ENCODE data around the gene DTL. TPM values are rescaled to one million over a fixed set of nuclear protein-coding genes. Genes with fewer than 3 reads are reported as not detected.
A peak's percentile ranks its signal among the peaks of the same experiment; 100 is the strongest.

The DTL gene
- total RNA-seq, 2 experiments from 2014 or later: 86.2 to 97.2 TPM

DNA sequence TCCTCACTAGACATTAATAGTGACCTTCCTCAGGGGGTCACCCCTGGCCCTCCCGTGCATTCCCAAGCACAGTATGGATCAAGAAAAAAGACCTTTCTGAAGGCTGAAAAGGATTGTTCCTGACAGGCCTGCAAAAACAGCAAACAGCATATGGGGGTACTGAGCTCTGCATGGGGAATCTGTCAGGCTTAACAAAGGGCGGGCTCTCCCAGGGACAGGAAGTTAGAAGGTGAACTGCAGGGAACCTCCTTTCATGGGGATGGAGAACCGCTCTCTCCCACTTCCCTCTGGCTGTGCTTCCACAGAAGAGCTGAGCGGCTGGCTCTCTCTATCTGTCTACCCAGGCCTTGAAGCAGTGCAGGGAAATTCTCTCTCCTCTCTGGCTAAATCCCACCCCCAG is 91.7 kb downstream of the DTL start:
- ATAC-seq (no peak), DNase-seq (no peak)
- peaks cover 34% of the 10 kb centered on the region for H3K36me3 Mint-ChIP-seq
- H3K4me3 Mint-ChIP-seq: no peak overlapping the region
- peaks cover 7% of the 10 kb centered on the region for H3K4me1 Mint-ChIP-seq
- H3K9me3 Mint-ChIP-seq (ENCODE audit: low read depth): no peaks in the 10 kb centered on the region
- no peaks in the 10 kb centered on the region for H3K27me3 Mint-ChIP-seq
- CTCF ChIA-PET: no interaction called here
- H3K27ac Mint-ChIP-seq: no peak overlapping the region

GRCh38 chr1:212129781-212130180 is 94.2 kb downstream of the DTL start:
- peaks cover 6% of the 10 kb centered on the region for H3K4me1 Mint-ChIP-seq
- H3K4me3 Mint-ChIP-seq: no peak overlapping the region
- no peaks in the 10 kb centered on the region for H3K27me3 Mint-ChIP-seq
- no peak overlapping the region for H3K27ac Mint-ChIP-seq
- DNase-seq (no peak), ATAC-seq (no peak)
- CTCF ChIA-PET: interaction anchor here (1.2 kb wide), 1 partner anchor 135 kb away, joined by 3 read pairs; no protein-coding TSS in a partner anchor
- peaks cover 46% of the 10 kb centered on the region for H3K36me3 Mint-ChIP-seq
- H3K9me3 Mint-ChIP-seq (ENCODE audit: low read depth): no peaks in the 10 kb centered on the region

GRCh38 chr1:212132025-212132424 is 96.5 kb downstream of the DTL start:
- CTCF ChIA-PET: interaction anchor here (1.0 kb wide), 1 partner anchor 324 kb away, joined by 3 read pairs; no protein-coding TSS in a partner anchor
- Mint-ChIP-seq H3K27me3 (no peaks in the 10 kb centered on the region), H3K4me3 (no peak overlapping the region), H3K4me1 (no peaks in the 10 kb centered on the region), H3K9me3 (ENCODE audit: low read depth) (no peaks in the 10 kb centered on the region), H3K36me3 (peaks cover 49% of the 10 kb centered on the region), H3K27ac (no peak overlapping the region)
- ATAC-seq (peak; percentile 33), DNase-seq (no peak)

- H3K4me1 Mint-ChIP-seq: no peaks in the 10 kb centered on the region
- peaks cover 43% of the 10 kb centered on the region for H3K36me3 Mint-ChIP-seq
Measured at GRCh38 chr1:212133319-212133718, 97.8 kb downstream of the DTL start.

GRCh38 chr1:212135166-212135565 is 99.6 kb downstream of the DTL start:
- CTCF ChIA-PET: no interaction called here
- Mint-ChIP-seq H3K4me3 (no peak overlapping the region), H3K9me3 (ENCODE audit: low read depth) (no peaks in the 10 kb centered on the region), H3K27ac (no peak overlapping the region), H3K27me3 (no peaks in the 10 kb centered on the region), H3K36me3 (peaks cover 33% of the 10 kb centered on the region), H3K4me1 (no peaks in the 10 kb centered on the region)
- DNase-seq (no peak), ATAC-seq (no peak)

More at GRCh38 chr1:212133319-212133718, 97.8 kb downstream of the DTL start:
- DNase-seq: no peak
- H3K27me3 Mint-ChIP-seq: no peaks in the 10 kb centered on the region
- no peak overlapping the region for H3K27ac Mint-ChIP-seq
- H3K9me3 Mint-ChIP-seq (ENCODE audit: low read depth): no peaks in the 10 kb centered on the region
- no peak for ATAC-seq
- CTCF ChIA-PET: no interaction called here
- H3K4me3 Mint-ChIP-seq: no peak overlapping the region

DNA sequence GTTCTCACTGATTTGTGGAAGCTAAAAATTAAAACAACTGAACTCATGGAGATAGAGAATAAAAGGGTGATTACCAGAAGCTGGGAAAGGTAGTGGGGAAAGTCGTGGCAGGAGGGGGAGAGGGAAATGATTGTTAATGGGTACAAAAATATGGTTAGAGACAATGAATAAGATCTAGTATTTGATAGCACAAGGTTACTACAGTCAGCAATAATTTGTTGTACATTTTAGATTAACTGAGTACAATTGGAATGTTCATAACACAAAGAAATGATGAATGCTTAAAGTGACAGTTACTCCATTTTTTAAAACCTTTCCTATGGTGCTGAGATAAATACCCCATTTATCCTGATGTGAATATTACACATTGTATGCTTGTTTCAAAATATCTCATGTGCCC is 102.3 kb downstream of the DTL start:
- ATAC-seq (no peak), DNase-seq (no peak)
- CTCF ChIA-PET: no interaction called here
- H3K27ac Mint-ChIP-seq: no peak overlapping the region
- H3K36me3 Mint-ChIP-seq: peaks cover 27% of the 10 kb centered on the region
- no peaks in the 10 kb centered on the region for H3K27me3 Mint-ChIP-seq
- no peaks in the 10 kb centered on the region for H3K9me3 Mint-ChIP-seq (ENCODE audit: low read depth)
- no peaks in the 10 kb centered on the region for H3K4me1 Mint-ChIP-seq
- H3K4me3 Mint-ChIP-seq: no peak overlapping the region

DNA sequence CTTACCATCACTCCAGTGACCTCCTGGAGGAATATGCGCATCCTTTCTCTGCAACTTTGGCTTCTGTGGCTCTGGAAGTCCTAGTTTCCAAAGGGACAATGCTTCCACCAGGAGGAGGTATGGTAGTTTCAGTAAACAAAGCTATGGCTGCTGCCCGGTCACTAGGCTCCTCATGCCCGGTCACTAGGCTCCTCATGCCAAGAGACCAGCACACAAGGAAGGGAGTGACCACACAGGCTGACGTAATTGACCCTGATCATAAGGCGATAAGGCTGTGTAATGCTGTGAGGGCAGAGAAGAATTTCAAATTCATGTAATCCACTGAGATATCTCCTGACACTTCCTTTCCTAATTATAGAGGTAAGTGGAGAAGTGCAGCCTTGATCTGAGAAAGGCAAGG is 102.9 kb downstream of the DTL start:
- Mint-ChIP-seq H3K27me3 (no peaks in the 10 kb centered on the region), H3K27ac (no peak overlapping the region), H3K9me3 (ENCODE audit: low read depth) (no peaks in the 10 kb centered on the region), H3K4me1 (no peaks in the 10 kb centered on the region), H3K4me3 (no peak overlapping the region), H3K36me3 (peaks cover 21% of the 10 kb centered on the region)
- DNase-seq (no peak), ATAC-seq (no peak)
- CTCF ChIA-PET: no interaction called here

DNA sequence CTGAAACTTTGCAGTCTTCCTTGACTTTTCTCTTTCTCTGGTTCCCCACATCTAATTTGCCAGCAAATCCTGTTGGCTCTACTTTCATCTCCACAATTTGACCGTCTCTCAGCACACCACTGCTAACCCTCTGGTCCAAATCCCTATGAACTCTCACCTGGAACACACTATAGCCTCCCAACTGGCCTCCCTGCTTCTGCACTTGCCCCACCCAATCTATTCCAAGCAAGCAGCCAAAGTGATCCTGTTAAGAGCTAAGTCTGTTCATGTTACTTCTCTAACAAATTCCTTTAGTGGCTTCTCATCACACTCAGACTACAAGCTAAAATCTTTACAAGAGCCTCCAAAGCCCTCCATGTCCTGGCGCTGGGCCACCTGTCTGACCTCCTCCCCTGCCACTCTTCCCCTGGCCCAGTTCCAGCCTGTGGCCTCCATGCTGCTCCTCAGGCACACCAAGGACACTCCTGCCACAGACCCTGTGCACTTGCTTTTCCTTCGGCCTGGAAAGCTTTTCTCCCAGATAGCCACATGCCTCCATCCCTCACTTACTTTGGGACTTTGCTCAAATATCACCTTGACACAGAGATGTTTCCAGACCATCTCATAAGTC is 104.1 kb downstream of the DTL start:
- Mint-ChIP-seq H3K27ac (no peak overlapping the region), H3K4me1 (no peaks in the 10 kb centered on the region)

DNA sequence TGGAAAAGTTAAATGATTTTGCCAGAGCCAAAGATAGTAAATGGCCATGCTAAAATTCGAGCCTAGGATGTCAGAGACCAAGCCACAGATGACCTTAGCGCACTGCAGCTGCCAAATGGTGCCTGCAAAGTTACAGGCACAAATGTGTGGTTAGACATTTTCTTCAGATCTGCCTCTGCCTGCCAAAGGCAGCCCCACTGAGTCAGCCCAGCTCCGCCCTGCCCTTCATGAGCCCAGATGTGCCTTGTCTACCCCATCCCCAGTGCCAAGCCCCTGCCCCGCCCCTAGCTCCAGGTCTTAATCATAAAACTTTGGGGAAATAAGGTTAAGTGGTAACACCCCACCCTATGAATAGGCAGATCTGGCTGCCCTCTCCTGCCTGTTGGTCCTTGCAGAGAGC is 105.9 kb downstream of the DTL start:
- Mint-ChIP-seq H3K36me3 (peaks cover 11% of the 10 kb centered on the region), H3K27me3 (no peaks in the 10 kb centered on the region), H3K9me3 (ENCODE audit: low read depth) (no peaks in the 10 kb centered on the region), H3K27ac (no peak overlapping the region), H3K4me3 (no peak overlapping the region), H3K4me1 (no peaks in the 10 kb centered on the region)
- no peak for DNase-seq
- no peak for ATAC-seq
- CTCF ChIA-PET: no interaction called here

More for the DNA sequence above, 104.1 kb downstream of the DTL start:
- Mint-ChIP-seq H3K36me3 (peaks cover 18% of the 10 kb centered on the region), H3K27me3 (no peaks in the 10 kb centered on the region), H3K4me3 (no peak overlapping the region), H3K9me3 (ENCODE audit: low read depth) (no peaks in the 10 kb centered on the region)
- CTCF ChIA-PET: no interaction called here
- DNase-seq: no peak
- no peak for ATAC-seq

DNA sequence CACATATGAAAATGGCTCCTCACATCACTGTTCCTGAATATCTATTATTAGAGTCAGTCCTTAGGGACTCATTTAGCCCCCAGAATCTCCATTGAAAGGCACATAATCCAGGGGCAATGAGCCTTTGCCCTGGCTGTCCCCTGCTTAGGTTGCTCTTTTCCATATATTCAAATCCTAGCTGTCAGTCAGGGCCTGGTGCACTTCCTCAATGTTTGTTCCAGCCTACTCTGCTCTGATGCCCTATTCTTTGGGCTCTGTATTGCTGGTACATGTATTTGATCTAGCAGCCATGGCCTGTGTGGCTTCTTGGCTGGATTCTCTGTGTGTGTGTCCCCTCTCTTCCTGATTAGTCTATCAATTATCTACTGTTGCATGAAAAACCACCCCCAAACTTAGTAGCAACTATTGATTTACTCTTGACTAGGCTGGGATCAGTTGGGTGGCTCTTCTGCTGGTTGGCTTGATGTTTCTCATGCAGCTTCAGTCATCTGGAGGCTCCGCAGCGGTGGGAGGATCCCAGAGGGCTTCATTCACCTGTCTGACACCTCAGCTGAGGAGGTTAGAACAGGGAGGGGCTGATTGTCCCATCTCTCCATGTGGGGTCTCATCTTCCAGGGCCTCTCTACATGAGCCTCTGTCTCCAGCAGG is 107.5 kb downstream of the DTL start:
- CTCF ChIA-PET: no interaction called here
- peaks cover 11% of the 10 kb centered on the region for H3K36me3 Mint-ChIP-seq
- no peak overlapping the region for H3K27ac Mint-ChIP-seq
- DNase-seq (no peak), ATAC-seq (no peak)
- H3K4me3 Mint-ChIP-seq: no peak overlapping the region
- H3K4me1 Mint-ChIP-seq: no peaks in the 10 kb centered on the region
- H3K27me3 Mint-ChIP-seq: no peaks in the 10 kb centered on the region
- H3K9me3 Mint-ChIP-seq (ENCODE audit: low read depth): no peaks in the 10 kb centered on the region

- Mint-ChIP-seq H3K27me3 (no peaks in the 10 kb centered on the region), H3K9me3 (ENCODE audit: low read depth) (no peaks in the 10 kb centered on the region), H3K27ac (no peak overlapping the region), H3K36me3 (no peaks in the 10 kb centered on the region), H3K4me3 (no peak overlapping the region), H3K4me1 (no peaks in the 10 kb centered on the region)
- DNase-seq: no peak
- CTCF ChIA-PET: interaction anchor here (0.7 kb wide), 1 partner anchor 62 kb away, joined by 3 read pairs; no protein-coding TSS in a partner anchor
- ATAC-seq: no peak
Measured at GRCh38 chr1:212147581-212148033, 112.1 kb downstream of the DTL start.

DNA sequence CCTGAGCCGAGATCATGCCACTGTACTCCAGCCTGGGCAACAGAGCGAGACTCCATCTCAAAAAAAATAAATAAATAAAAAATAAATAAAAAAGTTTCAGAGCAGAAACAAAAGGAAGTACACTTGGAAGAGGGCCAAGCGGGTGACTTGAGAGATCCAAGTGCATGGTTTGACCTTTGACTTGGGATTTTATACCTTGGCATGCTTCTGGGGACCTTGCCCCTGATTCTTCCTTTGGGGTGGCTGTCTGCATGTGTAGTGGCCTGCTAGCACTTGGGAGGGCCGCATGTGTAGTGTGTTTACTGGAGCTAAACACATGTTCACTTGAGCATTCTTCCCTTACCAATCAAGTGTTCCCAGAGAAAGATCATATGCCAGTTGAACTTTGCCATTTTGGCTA is 114.0 kb downstream of the DTL start:
- Mint-ChIP-seq H3K27ac (no peak overlapping the region), H3K36me3 (no peaks in the 10 kb centered on the region), H3K27me3 (peaks cover 3% of the 10 kb centered on the region), H3K4me1 (no peaks in the 10 kb centered on the region), H3K4me3 (no peak overlapping the region), H3K9me3 (ENCODE audit: low read depth) (no peaks in the 10 kb centered on the region)
- no peak for DNase-seq
- no peak for ATAC-seq
- CTCF ChIA-PET: interaction anchor here (1.3 kb wide), 1 partner anchor 135 kb away, joined by 3 read pairs; no protein-coding TSS in a partner anchor

DNA sequence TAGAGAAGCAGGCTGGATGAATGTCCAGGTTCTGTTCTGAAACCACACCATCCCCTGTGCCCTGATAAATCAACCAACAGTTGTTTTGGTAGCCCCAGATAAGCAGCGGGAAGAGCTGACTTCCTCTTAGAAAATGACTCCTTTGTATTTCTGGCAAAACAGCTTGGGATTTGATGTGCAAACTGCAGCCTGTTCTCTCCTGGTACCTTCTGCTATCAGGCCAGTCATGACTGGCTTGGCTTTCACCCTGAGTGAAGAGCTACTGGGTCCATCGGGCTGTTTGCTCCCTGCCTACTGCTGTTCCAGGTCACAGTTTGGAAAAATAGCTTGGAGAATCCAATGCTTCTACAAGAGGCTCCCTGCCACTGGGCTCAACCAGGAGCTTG is 116.8 kb downstream of the DTL start:
- peaks cover 3% of the 10 kb centered on the region for H3K27me3 Mint-ChIP-seq
- H3K27ac Mint-ChIP-seq: no peak overlapping the region
- DNase-seq: no peak
- no peak overlapping the region for H3K4me3 Mint-ChIP-seq
- CTCF ChIA-PET: interaction anchor here (1.2 to 1.4 kb wide), 2 partner anchors 8 to 216 kb away, joined by 3 to 4 read pairs; no protein-coding TSS in a partner anchor
- no peaks in the 10 kb centered on the region for H3K4me1 Mint-ChIP-seq
- no peaks in the 10 kb centered on the region for H3K9me3 Mint-ChIP-seq (ENCODE audit: low read depth)
- H3K36me3 Mint-ChIP-seq: no peaks in the 10 kb centered on the region
- ATAC-seq: no peak

- ATAC-seq (no peak), DNase-seq (no peak)
- Mint-ChIP-seq H3K4me3 (no peak overlapping the region), H3K4me1 (no peaks in the 10 kb centered on the region), H3K27ac (no peak overlapping the region), H3K36me3 (no peaks in the 10 kb centered on the region), H3K27me3 (peaks cover 3% of the 10 kb centered on the region), H3K9me3 (ENCODE audit: low read depth) (no peaks in the 10 kb centered on the region)
- CTCF ChIA-PET: interaction anchor here (1.2 kb wide), 1 partner anchor 215 kb away, joined by 3 read pairs; no protein-coding TSS in a partner anchor
Measured at GRCh38 chr1:212152869-212153268, 117.3 kb downstream of the DTL start.

Measured in activated CD8-positive, alpha-beta memory T cell treated with anti-CD3 and anti-CD28 coated beads, Interleukin-2, amount 10 ng/mL, durations not matched to agents 7 days and 5 days (primary cell).